Measurements from ENCODE around the gene SLC33A1. TPM values are rescaled to one million over a fixed set of nuclear protein-coding genes. Genes with fewer than 3 reads are reported as not detected.

Gene SLC33A1
- total and polyA plus RNA-seq, 10 of the 15 experiments (the other 5 are each of a cell fraction or from before 2014, with no cell fraction given) = 6.4 to 25.2 (median 19.8) TPM

DNA sequence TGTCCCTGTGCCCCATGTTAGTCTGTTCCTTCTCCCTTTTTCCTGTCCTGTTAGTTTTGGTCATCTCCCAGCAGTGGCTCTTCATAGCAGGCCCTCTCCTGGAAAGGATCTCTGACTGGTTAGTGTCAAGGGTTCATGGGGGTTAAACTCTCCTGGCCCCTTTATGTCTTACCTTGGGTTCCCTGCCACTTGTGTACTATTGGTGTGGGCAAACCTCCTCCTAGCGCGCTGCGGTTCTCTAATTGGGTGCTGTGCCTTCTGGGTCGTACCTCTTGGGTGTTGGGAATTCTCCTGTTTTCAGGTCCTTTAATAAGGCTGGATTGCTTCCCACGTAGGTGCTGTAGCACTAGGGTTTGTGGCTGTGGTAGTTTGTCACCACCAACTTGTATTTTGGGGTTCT is 35.0 kb upstream of the SLC33A1 start:
- in situ Hi-C loops (cut with MboI) = no loop called here
- no peaks in the 10 kb centered on the region for H3K9me3 ChIP-seq (replicated peaks; ENCODE audit: control insufficient read depth, insufficient read depth, low read length)
- SMC1A ChIA-PET (ENCODE audit: uncharacterized antibody, unreplicated experiment) = interaction anchor here (1.3 kb wide), 1 partner anchor 10 kb away, joined by 3 read pairs; no protein-coding TSS in a partner anchor
- RAD21 ChIA-PET (ENCODE audit: unreplicated experiment) = no interaction called here
- intact Hi-C loops (cut with micrococcal nuclease; ENCODE audit: unreplicated experiment) = no loop called here
- no peak overlapping the region for H3K27ac ChIP-seq (ENCODE audit: control insufficient read depth, insufficient read depth)
- CTCF ChIA-PET = interaction anchor here (1.6 kb wide), 1 partner anchor 83 kb away, joined by 7 read pairs; the partner anchor contains the start of gene C3orf33
- peaks cover 0 to 8% of the 10 kb centered on the region in 2 experiments; a peak in 2 of 4 replicates for H3K36me3 ChIP-seq (ENCODE audit: control insufficient read depth in 2 of 2, insufficient read depth in 2 of 2, low read length in 1 of 2)
- H3K9ac ChIP-seq (ENCODE audit: control insufficient read depth, insufficient read depth, low read length) = no peak overlapping the region
- POLR2A ChIA-PET = interaction anchor here (0.6 kb wide), 1 partner anchor 51 kb away, joined by 3 read pairs; no protein-coding TSS in a partner anchor
- no peak for ATAC-seq
- no peaks in the 10 kb centered on the region for H4K20me1 ChIP-seq (ENCODE audit: control insufficient read depth, insufficient read depth)
- WGBS (ENCODE audit: insufficient coverage, insufficient replicate concordance, low lambda C conversion rate, missing lambda C conversion rate) = 98% methylated on average over 5 of the region's 5 CpGs
- BruUV-seq (replicated peaks) = no TSS peak
- no peaks in the 10 kb centered on the region for H3K4me1 ChIP-seq (ENCODE audit: control insufficient read depth, insufficient read depth, low read length)
- H3K27me3 ChIP-seq (replicated peaks in 1 of 2; ENCODE audit: control insufficient read depth in 2 of 2, insufficient read depth in 2 of 2, low read length in 1 of 2) = no peaks in the 10 kb centered on the region
- H2AFZ ChIP-seq (ENCODE audit: control insufficient read depth, low read depth, low read length) = no peak overlapping the region
- H3K4me3 ChIP-seq = no peak overlapping the region
- H3K79me2 ChIP-seq (ENCODE audit: control insufficient read depth, insufficient read depth, low read length) = peaks cover 79% of the 10 kb centered on the region
- DNase-seq (ENCODE audit: low read depth, low spot score) = no peak
- no peak overlapping the region for H3K4me2 ChIP-seq (ENCODE audit: control insufficient read depth, insufficient read depth)
- no peak for FAIRE-seq
- TF ChIP-seq, protein P1, sequence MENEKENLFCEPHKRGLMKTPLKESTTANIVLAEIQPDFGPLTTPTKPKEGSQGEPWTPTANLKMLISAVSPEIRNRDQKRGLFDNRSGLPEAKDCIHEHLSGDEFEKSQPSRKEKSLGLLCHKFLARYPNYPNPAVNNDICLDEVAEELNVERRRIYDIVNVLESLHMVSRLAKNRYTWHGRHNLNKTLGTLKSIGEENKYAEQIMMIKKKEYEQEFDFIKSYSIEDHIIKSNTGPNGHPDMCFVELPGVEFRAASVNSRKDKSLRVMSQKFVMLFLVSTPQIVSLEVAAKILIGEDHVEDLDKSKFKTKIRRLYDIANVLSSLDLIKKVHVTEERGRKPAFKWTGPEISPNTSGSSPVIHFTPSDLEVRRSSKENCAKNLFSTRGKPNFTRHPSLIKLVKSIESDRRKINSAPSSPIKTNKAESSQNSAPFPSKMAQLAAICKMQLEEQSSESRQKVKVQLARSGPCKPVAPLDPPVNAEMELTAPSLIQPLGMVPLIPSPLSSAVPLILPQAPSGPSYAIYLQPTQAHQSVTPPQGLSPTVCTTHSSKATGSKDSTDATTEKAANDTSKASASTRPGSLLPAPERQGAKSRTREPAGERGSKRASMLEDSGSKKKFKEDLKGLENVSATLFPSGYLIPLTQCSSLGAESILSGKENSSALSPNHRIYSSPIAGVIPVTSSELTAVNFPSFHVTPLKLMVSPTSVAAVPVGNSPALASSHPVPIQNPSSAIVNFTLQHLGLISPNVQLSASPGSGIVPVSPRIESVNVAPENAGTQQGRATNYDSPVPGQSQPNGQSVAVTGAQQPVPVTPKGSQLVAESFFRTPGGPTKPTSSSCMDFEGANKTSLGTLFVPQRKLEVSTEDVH (IDR thresholded peaks at IDR 0.05; ENCODE audit: low read depth, partially characterized antibody) = no peak
- TF ChIP-seq PML (IDR thresholded peaks at IDR 0.05; ENCODE audit: low read length) = no peak
- TF ChIP-seq, protein P2, sequence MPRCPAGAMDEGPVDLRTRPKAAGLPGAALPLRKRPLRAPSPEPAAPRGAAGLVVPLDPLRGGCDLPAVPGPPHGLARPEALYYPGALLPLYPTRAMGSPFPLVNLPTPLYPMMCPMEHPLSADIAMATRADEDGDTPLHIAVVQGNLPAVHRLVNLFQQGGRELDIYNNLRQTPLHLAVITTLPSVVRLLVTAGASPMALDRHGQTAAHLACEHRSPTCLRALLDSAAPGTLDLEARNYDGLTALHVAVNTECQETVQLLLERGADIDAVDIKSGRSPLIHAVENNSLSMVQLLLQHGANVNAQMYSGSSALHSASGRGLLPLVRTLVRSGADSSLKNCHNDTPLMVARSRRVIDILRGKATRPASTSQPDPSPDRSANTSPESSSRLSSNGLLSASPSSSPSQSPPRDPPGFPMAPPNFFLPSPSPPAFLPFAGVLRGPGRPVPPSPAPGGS (IDR thresholded peaks at IDR 0.05; ENCODE audit: borderline replicate concordance, insufficient read depth, low read depth, low read length, poor library complexity, severe bottlenecking) = no peak
- no peak for TF ChIP-seq ZNF384 (IDR thresholded peaks at IDR 0.05; ENCODE audit: borderline replicate concordance, low read depth, low read length)
- no peak for TF ChIP-seq KLF5 (IDR thresholded peaks at IDR 0.05; ENCODE audit: partially characterized antibody)
- TF ChIP-seq RAD51 (IDR thresholded peaks at IDR 0.05) = no peak
- TF ChIP-seq, protein P3, sequence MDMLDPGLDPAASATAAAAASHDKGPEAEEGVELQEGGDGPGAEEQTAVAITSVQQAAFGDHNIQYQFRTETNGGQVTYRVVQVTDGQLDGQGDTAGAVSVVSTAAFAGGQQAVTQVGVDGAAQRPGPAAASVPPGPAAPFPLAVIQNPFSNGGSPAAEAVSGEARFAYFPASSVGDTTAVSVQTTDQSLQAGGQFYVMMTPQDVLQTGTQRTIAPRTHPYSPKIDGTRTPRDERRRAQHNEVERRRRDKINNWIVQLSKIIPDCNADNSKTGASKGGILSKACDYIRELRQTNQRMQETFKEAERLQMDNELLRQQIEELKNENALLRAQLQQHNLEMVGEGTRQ (IDR thresholded peaks at IDR 0.05; ENCODE audit: borderline replicate concordance, low read depth, low read length) = no peak
- TF ChIP-seq, protein P4, sequence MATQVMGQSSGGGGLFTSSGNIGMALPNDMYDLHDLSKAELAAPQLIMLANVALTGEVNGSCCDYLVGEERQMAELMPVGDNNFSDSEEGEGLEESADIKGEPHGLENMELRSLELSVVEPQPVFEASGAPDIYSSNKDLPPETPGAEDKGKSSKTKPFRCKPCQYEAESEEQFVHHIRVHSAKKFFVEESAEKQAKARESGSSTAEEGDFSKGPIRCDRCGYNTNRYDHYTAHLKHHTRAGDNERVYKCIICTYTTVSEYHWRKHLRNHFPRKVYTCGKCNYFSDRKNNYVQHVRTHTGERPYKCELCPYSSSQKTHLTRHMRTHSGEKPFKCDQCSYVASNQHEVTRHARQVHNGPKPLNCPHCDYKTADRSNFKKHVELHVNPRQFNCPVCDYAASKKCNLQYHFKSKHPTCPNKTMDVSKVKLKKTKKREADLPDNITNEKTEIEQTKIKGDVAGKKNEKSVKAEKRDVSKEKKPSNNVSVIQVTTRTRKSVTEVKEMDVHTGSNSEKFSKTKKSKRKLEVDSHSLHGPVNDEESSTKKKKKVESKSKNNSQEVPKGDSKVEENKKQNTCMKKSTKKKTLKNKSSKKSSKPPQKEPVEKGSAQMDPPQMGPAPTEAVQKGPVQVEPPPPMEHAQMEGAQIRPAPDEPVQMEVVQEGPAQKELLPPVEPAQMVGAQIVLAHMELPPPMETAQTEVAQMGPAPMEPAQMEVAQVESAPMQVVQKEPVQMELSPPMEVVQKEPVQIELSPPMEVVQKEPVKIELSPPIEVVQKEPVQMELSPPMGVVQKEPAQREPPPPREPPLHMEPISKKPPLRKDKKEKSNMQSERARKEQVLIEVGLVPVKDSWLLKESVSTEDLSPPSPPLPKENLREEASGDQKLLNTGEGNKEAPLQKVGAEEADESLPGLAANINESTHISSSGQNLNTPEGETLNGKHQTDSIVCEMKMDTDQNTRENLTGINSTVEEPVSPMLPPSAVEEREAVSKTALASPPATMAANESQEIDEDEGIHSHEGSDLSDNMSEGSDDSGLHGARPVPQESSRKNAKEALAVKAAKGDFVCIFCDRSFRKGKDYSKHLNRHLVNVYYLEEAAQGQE (IDR thresholded peaks at IDR 0.05; ENCODE audit: low read depth, low read length) = no peak
- TF ChIP-seq TARDBP (IDR thresholded peaks at IDR 0.05; ENCODE audit: borderline replicate concordance) = no peak
- TF ChIP-seq, protein P5, sequence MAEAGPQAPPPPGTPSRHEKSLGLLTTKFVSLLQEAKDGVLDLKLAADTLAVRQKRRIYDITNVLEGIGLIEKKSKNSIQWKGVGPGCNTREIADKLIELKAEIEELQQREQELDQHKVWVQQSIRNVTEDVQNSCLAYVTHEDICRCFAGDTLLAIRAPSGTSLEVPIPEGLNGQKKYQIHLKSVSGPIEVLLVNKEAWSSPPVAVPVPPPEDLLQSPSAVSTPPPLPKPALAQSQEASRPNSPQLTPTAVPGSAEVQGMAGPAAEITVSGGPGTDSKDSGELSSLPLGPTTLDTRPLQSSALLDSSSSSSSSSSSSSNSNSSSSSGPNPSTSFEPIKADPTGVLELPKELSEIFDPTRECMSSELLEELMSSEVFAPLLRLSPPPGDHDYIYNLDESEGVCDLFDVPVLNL (IDR thresholded peaks at IDR 0.05; ENCODE audit: low read depth, low read length) = no peak
- TF ChIP-seq MTA3 (IDR thresholded peaks at IDR 0.05; ENCODE audit: borderline replicate concordance, low read length) = no peak

All from GM12878 (cell line).